IPS-NIHi7 (cell line): Measurements from ENCODE around the gene ARHGAP4.

Source experiments
- DNase-seq: peaks from one replicate; pipeline ENCODE4 v3.0.0; 2012; ENCODE audit warnings: mixed read lengths; ENCODE audit errors: extremely low spot score

The ARHGAP4 gene

GRCh38 chrX:153963546-153963945 is 37.5 kb upstream of the ARHGAP4 start:
- DNase-seq = no peak

GRCh38 chrX:153961292-153961691 is 35.2 kb upstream of the ARHGAP4 start:
- no peak for DNase-seq

DNA sequence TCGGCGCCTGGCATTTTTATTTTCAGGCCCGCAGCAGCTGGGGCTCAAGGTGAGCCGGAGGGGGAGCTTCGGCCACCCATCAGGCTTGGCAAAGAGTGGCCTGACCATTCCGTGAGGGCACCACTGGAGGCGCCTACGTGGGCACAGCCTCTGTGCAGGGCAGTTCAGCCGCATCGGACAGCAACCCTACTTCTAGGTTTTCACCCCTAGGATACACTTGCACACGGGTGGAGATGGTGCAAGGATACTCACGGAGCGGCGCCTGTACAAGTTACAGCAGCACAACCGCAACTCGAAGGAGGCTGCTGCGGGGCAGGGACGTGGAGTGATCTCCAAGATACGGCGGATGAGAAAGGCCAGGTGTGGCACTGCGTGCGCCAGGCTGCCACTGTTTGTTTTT is 34.7 kb upstream of the ARHGAP4 start:
- no peak for DNase-seq

GRCh38 chrX:153960077-153960476 is 34.0 kb upstream of the ARHGAP4 start:
- no peak for DNase-seq

DNA sequence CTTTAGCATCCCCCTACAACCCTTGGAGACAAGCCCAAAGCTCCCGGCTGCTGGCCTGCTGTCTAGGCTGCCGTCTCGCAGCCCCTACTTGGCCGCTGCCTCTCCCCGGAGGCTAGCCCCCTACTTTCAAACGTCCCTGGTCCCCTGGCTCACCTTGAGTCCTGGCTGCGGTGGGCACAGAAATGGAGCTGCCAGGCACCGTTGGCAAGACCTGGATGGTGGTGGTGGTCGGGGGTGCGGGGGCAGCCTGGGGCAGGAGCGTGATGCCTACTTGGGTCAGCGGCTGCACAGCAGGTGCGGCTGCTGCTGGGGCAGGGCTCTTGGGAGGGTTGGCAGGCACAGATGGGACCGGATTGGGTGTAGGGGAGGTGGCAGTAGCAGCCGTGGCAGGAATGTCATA is 33.6 kb upstream of the ARHGAP4 start:
- DNase-seq = no peak

GRCh38 chrX:153958605-153959004 is 32.5 kb upstream of the ARHGAP4 start:
- DNase-seq = no peak

- DNase-seq = no peak
These were observed 31.2 kb upstream of the ARHGAP4 start for GRCh38 chrX:153957224-153957623.

DNA sequence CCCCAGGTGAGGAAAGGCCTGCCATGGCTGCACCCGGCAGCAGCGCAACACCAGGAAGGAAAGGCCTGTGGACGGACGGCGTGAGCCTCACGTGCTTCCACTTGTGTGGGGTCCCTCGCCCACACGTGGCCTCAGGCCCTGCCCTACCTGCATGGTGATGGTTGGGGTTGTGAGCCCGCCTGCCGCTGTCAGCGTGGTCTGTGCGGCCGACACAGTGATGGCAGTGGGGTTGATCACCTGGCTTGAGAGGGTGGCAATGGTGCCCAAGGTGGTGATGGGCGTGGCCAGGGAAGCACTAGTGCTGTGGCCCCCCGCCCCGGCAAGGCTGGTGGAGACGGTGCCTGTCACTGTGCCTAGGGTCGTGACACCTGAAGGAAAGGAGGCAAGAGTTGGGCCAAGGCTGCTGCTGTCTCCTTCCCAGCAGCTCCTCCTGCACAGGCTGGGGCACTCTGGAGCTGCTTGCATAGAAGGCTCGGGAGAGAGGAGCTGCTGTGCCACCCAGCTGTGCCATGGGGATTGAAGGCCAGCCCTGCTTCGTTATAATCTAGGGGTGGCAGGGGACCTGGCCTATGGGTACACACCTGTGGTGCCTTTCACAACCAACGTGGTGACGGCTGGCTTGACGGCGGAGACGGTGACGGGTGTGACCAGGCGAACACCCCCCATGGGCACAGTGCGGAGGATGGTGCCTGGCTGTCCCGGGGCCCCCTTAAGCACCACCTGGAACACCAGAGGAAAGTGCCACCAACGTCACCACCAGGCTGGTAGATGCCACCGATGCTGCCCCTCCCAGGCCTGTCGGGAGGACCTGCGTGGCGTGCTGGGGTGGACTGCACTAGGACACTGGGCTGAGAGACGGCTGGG is 30.2 kb upstream of the ARHGAP4 start:
- DNase-seq = no peak

DNA sequence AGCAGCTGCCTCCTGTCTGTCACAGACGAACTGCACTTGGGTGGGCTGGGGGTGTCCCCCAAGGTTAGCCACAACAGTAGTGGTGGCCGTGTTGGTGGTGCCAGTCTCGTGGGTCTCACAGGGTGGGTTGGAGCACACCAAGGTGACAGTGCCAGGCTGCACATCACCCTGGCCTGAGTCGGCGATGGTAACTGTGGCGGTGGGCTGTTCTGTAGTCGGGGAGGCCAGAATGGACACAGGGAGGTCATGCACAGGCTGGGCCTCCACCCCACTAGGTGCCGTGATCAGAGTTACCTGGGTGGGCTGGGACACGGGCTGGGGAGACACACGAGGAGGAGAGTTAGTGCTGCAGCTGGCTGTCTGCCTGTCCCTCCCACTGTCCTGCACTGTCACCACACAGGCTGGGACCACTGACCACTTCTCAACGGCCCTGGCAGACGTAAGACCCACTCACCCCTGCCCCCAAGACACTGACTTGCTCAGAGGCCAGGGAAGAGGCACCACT is 29.2 kb upstream of the ARHGAP4 start:
- no peak for DNase-seq

DNA sequence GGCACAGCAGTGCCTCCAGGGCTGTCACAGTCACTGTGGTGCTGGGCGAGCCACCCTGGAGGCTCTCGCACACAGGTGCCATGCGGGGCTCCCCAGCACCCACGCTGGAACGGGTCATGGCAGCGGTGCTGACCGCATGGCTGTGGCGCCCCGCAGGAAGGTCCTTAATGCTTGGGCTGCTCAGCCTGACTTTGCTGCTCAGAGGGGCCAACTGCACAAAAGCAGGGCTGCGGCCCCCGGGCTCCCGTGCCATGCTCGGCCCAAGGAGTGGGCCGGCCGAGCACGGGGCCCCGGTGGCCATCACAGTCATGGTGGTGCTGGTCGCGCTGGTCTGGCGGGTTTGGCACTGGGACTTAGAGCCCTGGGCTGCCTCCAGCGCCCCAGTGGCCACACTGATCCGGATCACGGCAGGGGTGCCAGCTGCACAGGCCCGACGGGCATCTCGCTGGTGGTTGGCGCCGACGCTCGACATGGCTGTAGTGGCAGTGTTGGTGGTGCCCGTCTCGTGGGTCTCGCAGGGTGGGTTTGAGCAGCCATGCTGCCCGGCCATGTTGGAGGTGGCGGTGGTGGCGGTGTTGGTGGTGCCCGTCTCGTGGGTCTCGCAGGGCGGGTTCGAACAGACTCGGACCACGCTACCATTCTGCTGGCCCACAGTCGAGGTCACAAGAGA is 28.6 kb upstream of the ARHGAP4 start:
- no peak for DNase-seq

DNA sequence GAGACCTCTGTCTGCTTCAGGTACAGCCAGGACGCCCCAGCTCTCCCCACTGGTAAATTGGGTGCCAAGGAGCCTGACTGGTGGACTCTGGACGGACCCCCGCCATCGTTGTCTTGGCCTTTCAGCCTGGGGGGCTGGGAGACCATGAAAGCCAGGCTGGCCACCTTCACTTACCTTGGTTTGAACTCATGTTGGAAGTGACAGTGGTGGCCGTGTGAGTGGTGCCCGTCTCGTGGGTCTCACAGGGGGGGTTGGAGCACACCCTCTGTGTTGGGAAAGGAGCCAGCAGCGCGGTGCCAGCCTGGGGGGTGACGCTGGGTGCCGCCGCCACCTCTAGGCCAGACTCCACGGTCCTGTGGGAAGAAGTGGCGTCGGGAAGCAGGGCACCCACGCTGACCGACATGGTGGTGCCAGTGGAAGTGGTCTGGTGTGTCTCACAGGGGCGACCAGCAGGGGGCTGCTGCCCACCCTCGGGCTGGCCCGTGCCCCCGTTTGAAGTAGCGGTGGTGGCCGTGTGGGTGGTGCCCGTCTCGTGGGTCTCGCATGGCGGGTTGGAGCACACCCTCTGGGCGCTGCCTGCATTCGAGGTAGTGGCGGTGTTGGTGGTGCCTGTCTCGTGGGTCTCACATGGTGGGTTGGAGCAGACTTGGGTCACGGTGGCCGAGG is 28.0 kb upstream of the ARHGAP4 start:
- no peak for DNase-seq

- DNase-seq = peak; percentile 73
These were observed 27.3 kb upstream of the ARHGAP4 start for GRCh38 chrX:153953342-153953830.

DNA sequence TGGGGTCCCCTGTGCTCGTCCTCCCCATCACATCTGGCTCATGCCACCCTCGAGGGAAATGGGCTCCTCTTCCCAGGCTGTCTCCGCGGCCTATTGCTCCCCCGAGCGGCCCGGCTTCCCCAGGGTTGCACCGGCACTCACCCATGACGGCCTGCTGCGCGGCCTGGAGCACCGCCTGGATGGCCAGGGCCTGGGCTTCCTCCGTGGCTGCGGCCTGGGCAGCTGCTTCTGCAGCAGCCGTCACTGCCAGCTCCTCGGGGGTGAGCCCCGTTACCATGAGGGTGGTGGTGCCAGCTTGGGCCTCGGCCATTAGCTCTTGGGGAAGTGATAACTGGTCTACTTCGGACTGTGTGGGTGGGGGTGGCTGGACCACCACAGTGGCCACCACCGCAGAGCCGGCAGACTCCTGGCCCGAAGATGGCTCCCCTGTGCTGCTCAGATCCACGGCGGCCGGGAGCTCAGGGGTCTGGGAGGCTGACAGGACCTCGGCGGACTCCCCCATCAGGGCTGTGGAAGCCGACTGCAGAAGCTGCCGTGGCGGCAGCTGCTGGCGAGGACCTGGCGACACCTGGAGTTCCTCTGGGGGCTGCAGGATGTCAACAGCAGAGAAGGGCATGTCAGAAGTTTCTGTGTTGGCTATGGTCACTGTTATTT is 26.4 kb upstream of the ARHGAP4 start:
- DNase-seq = no peak

DNA sequence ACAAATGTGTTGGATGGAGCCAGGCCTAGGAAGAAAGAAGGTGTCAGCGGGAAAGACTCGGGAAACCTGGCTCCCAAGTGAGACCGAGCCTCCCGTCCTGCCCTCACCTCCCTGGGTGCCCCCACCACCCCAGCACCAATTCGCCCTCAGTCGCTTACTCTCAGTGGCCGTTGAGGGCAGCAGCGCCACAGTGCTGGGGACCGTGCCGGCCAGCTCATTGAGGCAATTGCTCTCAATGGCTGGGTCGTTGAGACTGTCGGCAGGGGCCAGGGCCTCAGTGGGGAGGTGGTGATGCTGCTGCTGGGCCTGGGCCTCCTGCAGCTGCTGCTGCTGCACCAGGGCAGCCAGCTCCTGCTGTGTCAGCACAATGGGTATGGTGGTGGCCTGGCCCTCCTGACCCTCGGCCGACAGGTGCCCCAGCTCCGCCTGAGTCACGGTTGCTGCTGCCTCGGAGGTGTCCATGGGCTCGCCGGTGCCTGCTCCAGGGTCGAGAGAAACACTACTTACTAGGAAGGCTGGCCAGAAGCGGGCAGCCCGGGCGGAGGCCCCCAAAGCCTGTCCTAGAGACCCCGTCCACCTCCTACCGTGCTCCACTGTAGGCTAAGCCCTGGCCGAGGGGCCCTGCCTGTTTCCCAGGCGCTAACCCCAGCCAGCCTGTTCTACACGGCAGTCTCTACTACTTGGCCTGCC is 25.8 kb upstream of the ARHGAP4 start:
- no peak for DNase-seq

DNA sequence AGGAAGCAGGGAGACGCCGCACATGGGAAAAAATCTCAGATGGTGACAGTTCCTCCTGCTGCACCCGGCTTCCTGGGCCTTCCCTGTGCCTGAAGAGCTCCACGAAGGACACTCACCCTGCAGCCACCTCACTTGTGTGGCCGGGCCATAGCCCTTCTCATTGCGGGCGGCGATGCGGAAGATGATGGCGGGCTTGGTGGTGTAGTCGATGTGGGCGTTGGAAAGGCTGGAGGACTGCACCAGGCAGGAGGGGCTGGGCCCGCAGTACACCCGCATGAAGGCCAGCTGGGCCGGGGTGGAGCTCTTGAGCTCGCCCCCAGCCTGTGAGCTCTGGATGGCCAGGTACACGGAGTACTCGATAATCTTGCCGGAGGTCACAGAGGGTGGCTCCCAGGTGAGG is 24.1 kb upstream of the ARHGAP4 start:
- DNase-seq = no peak

- no peak for DNase-seq
These were observed 23.1 kb upstream of the ARHGAP4 start for GRCh38 chrX:153948847-153949805.

DNA sequence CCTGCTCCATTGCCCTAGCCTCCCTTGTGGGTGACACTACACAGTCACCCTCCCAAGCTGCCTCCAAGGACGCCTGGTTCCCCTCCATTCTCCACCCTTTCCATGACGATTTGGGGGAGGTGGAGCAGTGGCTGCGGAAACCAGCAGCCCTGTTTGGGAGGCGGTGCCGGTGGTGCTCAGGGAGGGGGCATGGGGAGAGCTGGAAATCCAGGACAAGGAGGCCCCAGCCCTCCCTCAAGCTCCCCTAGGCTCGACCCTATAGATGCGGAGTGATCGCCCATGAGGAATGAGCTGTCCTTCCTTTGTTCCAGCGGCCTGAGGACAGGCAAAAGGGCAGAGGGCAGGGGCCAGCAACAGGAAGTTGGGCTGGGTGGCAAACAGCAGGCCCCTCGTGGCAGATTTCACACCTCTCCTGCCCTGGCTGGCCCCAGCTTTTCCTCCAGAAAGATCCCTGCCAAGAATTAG is 22.0 kb upstream of the ARHGAP4 start:
- DNase-seq = no peak

DNA sequence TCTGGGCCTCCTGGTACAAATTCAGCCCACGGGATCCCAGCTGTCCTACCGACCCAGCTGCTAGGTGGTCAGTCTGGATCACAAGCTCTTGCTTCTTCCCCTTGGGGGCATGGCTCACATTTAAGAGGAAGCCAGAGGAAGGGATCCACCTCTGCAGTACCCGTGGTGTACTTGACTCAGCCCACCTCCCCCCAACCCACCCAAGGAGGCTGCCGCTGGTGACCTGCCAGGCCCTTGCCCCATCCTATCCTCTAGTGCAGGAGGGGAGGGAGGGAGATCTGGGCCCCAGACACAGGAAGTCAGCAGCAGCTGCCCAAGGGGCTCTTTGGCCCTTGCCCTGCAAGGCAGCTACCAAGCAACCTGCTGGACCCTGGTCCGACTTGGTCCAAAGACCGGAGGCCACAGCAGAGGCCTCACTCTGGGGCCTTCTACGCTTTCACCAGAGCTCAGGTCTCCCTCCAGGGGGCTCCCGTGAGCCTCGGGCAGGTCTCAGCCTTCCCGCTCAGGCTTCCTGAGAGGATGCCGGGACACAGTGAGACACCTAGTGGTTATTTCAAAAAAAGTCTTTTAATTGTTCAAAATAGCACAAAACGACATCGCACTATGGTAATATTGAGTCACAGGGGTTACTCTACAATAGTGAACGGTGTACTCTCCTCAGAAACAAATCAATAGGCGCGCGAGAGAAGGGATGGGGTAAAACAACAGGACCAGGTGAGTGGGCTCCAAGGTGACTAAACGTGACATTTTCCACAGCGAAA is 21.1 kb upstream of the ARHGAP4 start:
- peak; percentile 66 for DNase-seq
